GM18873 (cell line): ENCODE measurements around the gene MAP2K7.
"Not testable (repeated sequence)": the region's sequence is repeated elsewhere in the genome, so short reads cannot be mapped to it uniquely, and the experiment has no call there.

Experiments used
- ATAC-seq: cut with Tn5 transposase; IDR thresholded peaks from one replicate; pipeline ENCODE4 v1.9.1; 2021; ENCODE audit warnings: mild to moderate bottlenecking, moderate library complexity, moderate number of reproducible peaks; ENCODE audit not compliant: unreplicated experiment, low FRiP score

MAP2K7 gene

DNA sequence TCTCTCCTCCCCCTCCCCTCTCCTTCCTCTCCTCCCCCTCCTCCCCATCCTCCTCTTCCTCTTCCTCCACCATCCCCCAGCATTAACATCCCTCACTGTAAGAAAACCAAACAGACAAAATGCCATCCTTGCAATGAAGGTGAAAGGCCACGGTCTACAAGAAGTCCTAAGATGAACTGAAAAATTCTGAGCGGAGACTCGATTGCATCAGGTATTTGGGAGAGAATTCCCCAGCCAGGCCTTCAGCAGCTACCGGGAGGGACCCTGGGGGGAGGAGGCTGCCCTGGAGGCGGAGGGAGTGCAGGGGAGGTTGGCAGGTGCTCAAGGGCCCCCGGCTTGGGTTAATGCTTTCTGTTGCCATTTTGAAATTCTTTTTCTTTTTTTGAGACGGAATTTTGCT, 49.9 kb downstream of the MAP2K7 start:
- ATAC-seq = no peak

DNA sequence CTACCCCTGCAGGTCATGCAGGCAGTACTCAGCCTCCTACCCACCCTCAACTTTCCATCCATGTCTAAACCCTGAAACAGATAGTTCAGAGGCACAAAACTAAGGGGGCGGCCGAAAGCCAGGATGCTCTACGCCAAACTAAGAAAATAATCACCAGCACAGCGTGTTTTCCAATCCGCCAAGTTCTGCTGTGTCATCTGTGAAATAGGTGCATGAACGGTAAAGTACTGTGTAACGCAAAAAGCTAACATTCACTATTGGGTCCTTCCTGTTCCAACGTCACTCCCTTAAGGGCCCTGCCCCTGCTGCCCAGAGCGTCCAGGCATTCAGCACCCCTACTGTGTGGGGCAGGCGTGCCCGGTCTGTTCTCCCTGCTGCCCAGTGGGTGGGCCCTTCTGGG, 52.0 kb downstream of the MAP2K7 start:
- no peak for ATAC-seq

DNA sequence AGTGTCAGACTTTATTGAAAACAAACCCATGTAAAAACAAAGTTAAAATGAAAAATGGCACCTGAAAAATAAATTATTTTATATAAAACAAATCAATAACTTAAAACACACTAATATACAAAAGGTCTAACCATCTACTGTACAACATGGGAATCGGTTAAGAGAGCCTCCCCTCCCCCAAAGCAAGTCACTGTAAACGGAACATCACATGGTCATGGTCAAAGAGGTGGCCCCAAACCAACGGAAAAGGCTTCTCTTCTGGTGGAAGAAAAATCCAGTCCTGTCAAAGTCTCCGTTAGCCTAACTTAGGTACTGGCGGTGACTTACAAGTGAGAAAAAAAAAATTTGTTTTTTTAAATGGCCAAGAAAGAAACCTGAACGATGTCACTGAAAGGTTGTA, 55.5 kb downstream of the MAP2K7 start:
- no peak for ATAC-seq

DNA sequence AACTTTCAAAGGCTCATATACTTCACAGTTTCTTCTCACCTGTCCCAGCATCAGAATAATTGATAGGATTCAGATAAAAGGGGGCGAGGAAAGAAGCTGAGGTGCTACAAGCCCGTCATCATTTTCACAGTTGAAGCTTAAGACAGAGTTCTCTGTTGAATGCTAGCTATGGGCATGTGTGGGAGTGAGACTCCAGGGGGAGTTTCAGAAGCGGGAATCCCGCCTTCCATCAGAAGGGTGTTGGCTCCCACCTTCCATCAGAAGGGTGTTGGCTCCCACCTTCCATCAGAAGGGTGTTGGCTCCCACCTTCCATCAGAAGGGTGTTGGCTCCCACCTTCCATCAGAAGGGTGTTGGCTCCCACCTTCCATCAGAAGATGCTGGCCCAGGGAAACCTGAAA, 57.4 kb downstream of the MAP2K7 start:
- not testable (repeated sequence) for ATAC-seq

DNA sequence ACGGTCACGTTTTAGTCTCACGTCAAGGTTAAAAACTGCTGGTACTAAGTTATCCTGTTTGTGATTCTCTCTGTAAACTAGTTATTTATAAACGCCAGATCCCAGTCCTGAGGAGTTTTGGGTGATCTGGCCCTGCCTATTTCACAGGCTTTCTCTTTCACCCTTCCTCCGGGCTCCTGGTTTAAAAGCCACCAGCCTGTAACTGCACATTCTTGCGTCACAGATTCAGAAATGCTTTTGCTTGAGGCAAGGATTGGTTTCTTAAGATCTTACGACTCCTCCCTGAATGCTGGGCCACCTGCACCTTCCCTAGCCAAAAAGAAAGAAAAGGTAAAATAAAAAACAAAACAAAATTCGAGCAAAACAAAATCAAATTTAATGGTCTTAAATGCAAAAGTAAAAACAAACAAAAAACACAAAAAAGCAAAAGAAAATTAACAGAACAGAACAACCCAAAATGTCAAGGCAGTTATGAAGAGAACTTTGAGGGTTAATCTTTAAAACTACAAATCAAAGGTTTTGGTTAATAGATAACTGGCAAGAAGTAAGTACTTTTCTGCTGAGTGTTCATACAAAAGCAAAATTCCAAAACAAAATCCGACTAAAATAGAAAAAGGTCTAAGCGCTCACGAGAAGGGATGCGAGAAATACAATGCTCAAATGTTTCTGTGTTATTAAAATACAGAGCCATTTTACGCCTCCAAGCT, 58.4 kb downstream of the MAP2K7 start:
- ATAC-seq = no peak

DNA sequence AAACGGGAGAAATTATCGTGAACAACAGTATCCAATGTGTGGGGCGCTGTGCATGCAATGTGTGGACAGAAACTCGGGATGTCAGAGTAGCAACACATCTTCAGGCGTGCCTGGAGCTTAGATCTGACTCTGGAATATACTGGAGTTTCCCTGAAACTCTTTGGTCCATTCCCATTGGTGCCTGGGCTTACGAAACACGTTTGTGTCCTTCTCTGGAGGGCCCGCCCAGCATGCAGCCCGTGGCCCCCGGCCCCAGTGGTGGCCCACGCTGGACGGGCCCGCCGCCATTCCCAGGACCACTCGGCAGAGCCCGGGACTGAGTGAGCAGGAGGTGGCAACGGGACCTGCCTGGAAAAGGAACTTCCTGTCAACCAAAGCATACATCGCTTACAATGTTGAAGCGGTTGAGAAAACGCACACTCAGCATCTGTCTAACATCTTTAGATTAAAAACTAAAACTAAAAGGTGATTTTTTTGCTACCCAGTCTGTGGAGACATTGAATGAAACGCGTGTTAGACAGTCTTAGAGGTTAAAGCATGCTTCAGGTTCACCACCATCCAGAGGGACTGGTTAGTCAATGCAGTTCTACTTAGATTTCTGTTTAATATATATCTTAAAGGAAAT, 59.1 kb downstream of the MAP2K7 start:
- no peak for ATAC-seq

DNA sequence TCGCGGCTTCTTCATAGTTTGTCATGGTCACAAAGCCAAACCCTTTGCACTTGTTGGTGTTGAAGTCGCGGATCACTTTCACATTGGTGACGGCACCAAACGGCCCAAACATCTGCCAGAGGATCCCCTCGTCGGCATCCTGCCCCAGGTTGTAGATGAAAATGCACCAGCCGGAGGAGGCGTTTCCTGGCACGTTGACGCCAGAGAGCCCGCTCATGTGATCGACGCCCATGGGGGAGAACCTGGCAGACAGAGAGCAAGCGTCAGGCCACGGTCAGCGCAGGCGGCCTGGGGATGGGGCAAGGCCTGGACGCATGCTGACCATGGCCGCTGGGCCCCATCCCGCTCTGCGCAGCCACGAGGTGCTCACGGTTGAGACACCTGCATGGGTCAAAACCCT, 59.9 kb downstream of the MAP2K7 start:
- ATAC-seq = no peak
